ENCODE measurements around the gene HIPK2.
A peak's percentile ranks its signal among the peaks of the same experiment; 100 is the strongest.

HIPK2 gene

DNA sequence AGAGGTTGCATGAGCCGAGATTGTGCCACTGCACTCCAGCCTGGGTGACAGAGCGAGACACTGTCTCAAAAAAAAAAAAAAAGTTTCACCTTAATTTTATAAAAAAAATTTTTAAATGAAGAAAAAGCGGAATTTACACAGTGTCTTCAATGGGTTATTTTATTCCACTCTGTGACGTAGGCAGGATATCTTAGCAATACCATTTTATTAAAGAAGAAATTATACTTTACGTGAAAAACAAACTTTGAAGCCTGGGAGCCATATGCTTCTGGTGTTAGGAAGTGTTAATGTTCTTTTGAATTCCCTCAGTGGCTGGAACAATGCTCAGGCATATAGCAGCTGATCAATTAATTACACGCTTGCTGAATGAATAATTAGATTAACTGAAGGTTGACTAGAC is 176.6 kb downstream of the HIPK2 start:
- peaks cover 52% of the 10 kb centered on the region for H3K4me1 ChIP-seq
- H3K9ac ChIP-seq = no peak overlapping the region
- H3K4me2 ChIP-seq (ENCODE audit: low read length) = no peak overlapping the region
- peak overlapping the region; percentile 99 for H3K27ac ChIP-seq
- H2AFZ ChIP-seq = no peak overlapping the region
- no peaks in the 10 kb centered on the region for H3K27me3 ChIP-seq (ENCODE audit: control insufficient read depth, insufficient read depth, low read length)
- TF ChIP-seq, protein P1, sequence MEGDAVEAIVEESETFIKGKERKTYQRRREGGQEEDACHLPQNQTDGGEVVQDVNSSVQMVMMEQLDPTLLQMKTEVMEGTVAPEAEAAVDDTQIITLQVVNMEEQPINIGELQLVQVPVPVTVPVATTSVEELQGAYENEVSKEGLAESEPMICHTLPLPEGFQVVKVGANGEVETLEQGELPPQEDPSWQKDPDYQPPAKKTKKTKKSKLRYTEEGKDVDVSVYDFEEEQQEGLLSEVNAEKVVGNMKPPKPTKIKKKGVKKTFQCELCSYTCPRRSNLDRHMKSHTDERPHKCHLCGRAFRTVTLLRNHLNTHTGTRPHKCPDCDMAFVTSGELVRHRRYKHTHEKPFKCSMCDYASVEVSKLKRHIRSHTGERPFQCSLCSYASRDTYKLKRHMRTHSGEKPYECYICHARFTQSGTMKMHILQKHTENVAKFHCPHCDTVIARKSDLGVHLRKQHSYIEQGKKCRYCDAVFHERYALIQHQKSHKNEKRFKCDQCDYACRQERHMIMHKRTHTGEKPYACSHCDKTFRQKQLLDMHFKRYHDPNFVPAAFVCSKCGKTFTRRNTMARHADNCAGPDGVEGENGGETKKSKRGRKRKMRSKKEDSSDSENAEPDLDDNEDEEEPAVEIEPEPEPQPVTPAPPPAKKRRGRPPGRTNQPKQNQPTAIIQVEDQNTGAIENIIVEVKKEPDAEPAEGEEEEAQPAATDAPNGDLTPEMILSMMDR (IDR thresholded peaks at IDR 0.05) = no peak
- no peaks in the 10 kb centered on the region for H3K9me3 ChIP-seq (ENCODE audit: control insufficient read depth, low read length)
- no peaks in the 10 kb centered on the region for H3K36me3 ChIP-seq (ENCODE audit: control insufficient read depth, insufficient read depth, low read length)
- H3K79me2 ChIP-seq = no peaks in the 10 kb centered on the region
- no peak overlapping the region for H3K4me3 ChIP-seq (ENCODE audit: low read depth, low read length)

DNA sequence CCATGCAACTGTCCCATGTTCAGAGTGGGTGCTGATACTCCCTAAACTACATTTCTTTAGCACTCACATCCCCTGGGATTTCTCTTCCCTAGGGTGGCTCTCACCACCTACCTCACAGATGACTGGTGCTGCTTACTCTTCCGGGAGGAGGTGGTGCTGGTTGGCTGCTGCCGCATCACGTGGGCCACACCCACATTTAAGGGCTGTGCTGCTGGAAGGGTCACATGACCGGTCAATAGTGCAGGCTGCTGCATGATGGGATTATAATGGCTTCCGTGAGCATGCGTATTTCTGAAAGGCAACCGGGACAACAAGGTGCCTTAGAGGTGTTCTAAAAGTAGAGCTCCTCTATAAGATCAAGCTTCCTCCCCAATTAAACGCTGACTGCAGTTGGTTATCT is 177.5 kb downstream of the HIPK2 start:
- Histone ChIP-seq H3K9ac (no peak overlapping the region), H3K79me2 (no peaks in the 10 kb centered on the region), H3K4me2 (ENCODE audit: low read length) (peak overlapping the region; percentile 68), H3K4me3 (ENCODE audit: low read depth, low read length) (peak overlapping the region; percentile 38), H3K36me3 (ENCODE audit: control insufficient read depth, insufficient read depth, low read length) (no peaks in the 10 kb centered on the region), H3K27me3 (ENCODE audit: control insufficient read depth, insufficient read depth, low read length) (no peaks in the 10 kb centered on the region), H3K4me1 (peaks cover 52% of the 10 kb centered on the region), H2AFZ (peak overlapping the region; percentile 71), H3K27ac (peak overlapping the region; percentile 99), H3K9me3 (ENCODE audit: control insufficient read depth, low read length) (no peaks in the 10 kb centered on the region)
- TF ChIP-seq, protein P1 (IDR thresholded peaks at IDR 0.05) = no peak

DNA sequence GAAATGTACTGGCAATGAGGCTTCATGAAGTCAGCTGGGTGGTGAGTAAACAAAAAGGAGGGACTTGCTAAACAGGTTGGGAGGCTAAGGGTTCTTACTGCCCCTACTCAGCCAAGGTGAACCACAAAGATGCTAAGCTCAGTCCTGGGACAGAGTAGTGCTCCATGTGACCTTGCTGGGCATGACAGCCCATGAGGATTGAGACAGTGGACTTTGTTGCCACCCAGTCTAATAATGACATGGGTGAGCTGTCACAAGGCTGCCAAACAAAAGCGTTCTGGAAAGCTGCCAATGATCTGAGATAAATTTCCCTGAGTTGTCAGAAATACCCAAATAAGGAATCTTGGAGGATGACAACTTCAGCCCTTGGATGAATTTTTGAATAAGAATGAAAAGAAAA is 179.2 kb downstream of the HIPK2 start:
- Histone ChIP-seq H3K4me2 (ENCODE audit: low read length) (peak overlapping the region; percentile 68), H3K4me1 (peaks cover 53% of the 10 kb centered on the region), H3K79me2 (no peaks in the 10 kb centered on the region), H3K9me3 (ENCODE audit: control insufficient read depth, low read length) (no peaks in the 10 kb centered on the region), H3K9ac (no peak overlapping the region), H3K27ac (peak overlapping the region; percentile 99), H3K36me3 (ENCODE audit: control insufficient read depth, insufficient read depth, low read length) (no peaks in the 10 kb centered on the region), H3K4me3 (ENCODE audit: low read depth, low read length) (peak overlapping the region; percentile 38), H3K27me3 (ENCODE audit: control insufficient read depth, insufficient read depth, low read length) (no peaks in the 10 kb centered on the region), H2AFZ (peak overlapping the region; percentile 3)
- TF ChIP-seq, protein P1 (IDR thresholded peaks at IDR 0.05) = no peak

DNA sequence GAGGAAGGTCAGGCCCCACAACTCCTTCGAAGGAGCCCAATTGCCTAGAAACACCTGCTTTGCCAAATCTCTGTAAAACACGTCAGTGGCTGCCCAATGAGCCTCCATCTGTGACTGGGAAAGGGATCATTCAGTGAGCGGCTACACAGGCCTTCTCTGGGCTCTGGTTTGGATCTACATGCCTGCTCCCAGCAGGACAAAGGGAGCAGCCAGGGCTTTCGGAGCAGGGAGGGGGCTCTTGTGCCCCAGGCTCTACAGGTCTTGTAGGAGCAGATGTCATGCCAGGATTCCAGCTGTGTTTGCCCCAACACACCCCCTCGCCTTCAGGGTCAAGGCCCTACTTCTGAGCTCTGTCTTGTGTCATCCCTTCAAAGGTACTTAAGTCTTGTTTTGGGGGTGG is 180.8 kb downstream of the HIPK2 start:
- no peaks in the 10 kb centered on the region for H3K36me3 ChIP-seq (ENCODE audit: control insufficient read depth, insufficient read depth, low read length)

DNA sequence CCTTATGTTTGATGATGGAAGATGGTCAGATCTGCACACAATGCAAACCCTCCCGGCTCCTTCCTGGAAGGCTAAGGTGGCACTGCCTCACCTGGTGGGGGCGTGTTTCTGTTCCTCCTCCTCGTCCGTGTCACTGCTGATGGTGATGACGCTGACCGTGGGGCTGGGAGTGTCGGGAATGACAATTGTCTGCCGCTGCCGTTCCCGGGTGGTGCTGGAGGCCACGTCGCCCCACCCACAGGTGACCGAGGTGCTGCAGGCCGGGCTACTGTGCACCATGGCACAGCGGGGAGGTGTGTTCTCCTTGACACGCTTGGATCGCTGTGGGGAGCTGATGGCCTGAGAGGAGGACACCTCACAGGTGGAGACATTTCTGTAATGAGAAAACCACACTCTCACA is 181.2 kb downstream of the HIPK2 start:
- H3K79me2 ChIP-seq = no peaks in the 10 kb centered on the region
- H3K4me3 ChIP-seq (ENCODE audit: low read depth, low read length) = no peak overlapping the region
- H3K27me3 ChIP-seq (ENCODE audit: control insufficient read depth, insufficient read depth, low read length) = no peaks in the 10 kb centered on the region
- H3K27ac ChIP-seq = no peak overlapping the region
- TF ChIP-seq, protein P1 (IDR thresholded peaks at IDR 0.05) = no peak
- no peak overlapping the region for H3K9ac ChIP-seq
- H3K36me3 ChIP-seq (ENCODE audit: control insufficient read depth, insufficient read depth, low read length) = no peaks in the 10 kb centered on the region
- H2AFZ ChIP-seq = no peak overlapping the region
- no peak overlapping the region for H3K4me2 ChIP-seq (ENCODE audit: low read length)
- peaks cover 49% of the 10 kb centered on the region for H3K4me1 ChIP-seq
- H3K9me3 ChIP-seq (ENCODE audit: control insufficient read depth, low read length) = no peaks in the 10 kb centered on the region

More for the DNA sequence above, 180.8 kb downstream of the HIPK2 start:
- Histone ChIP-seq H3K27me3 (ENCODE audit: control insufficient read depth, insufficient read depth, low read length) (no peaks in the 10 kb centered on the region), H3K4me3 (ENCODE audit: low read depth, low read length) (no peak overlapping the region), H3K4me2 (ENCODE audit: low read length) (no peak overlapping the region), H2AFZ (no peak overlapping the region), H3K27ac (peak overlapping the region; percentile 12), H3K4me1 (peaks cover 49% of the 10 kb centered on the region), H3K79me2 (no peaks in the 10 kb centered on the region), H3K9me3 (ENCODE audit: control insufficient read depth, low read length) (no peaks in the 10 kb centered on the region), H3K9ac (no peak overlapping the region)
- TF ChIP-seq, protein P1 (IDR thresholded peaks at IDR 0.05) = no peak
